Ovary (tissue), 3 donors: ENCODE measurements around the gene TMSB15B.

ENCODE experiments used
- CTCF ChIP-seq, 3 donors: fragments of 450-650 bp in 2 of 3; fragments of 200-600 bp in 1 of 3; IDR thresholded peaks; one replicate each; pipeline versions ENCODE4 v1.5.1 to v1.8.0; 2016 to 2022; ENCODE audit warnings: antibody characterized with exemption in 3 of 3, mild to moderate bottlenecking in 1 of 3
- POLR2A ChIP-seq: fragments of 450-650 bp; IDR thresholded peaks from one replicate; pipeline ENCODE4 v1.6.1; 2017; ENCODE audit warnings: antibody characterized with exemption, mild to moderate bottlenecking, moderate library complexity
- donor health status: DM: no; HTN: no; CAD: no.

DNA sequence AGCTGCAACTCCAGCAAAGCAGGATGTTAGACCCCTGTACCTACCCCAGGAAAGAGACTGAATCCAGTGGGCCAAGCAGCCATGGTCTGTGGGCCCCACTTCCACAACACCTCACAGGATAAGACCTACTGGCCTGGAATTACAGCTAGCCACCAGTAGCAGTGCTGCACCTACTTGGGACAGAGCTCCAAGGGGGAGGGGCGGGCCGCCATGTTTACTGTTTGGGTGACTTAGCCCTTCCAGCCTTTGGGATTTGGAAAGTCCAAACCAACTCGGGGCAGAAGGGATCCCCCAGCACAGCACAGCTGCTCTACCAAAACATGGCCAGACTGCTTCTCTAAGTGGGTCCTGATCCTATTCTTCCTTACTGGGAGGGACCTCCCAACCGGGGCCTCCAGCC lies 9.1 kb upstream of the TMSB15B start:
- no peak for TF ChIP-seq CTCF (IDR thresholded peaks at IDR 0.05)
- no peak for TF ChIP-seq POLR2A
